Testis (tissue), 3 donors: Measurements from ENCODE around the gene ATP5PF. TPM values are rescaled to one million over a fixed set of nuclear protein-coding genes. Genes with fewer than 3 reads are reported as not detected.

ENCODE experiments used
- DNase-seq: peaks from one replicate; pipeline ENCODE4 v3.0.0-alpha.2; 2019
- H3K27ac ChIP-seq, 2 donors: fragments of 200-600 bp; sonication (generic); one replicate each; pipeline ENCODE4 v1.5.1; 2019
- H3K27me3 ChIP-seq: fragments of 200-600 bp; sonication (generic); one replicate; pipeline ENCODE4 v1.5.1; 2019
- H3K36me3 ChIP-seq: fragments of 200-600 bp; sonication (generic); one replicate; pipeline ENCODE4 v1.5.1; 2017; ENCODE audit warnings: low read depth; ENCODE audit errors: missing control alignments
- H3K4me1 ChIP-seq: fragments of 200-600 bp; sonication (generic); one replicate; pipeline ENCODE4 v1.5.1; 2019
- H3K4me3 ChIP-seq, 2 donors: fragments of 200-600 bp; sonication (generic); one replicate each; pipeline ENCODE4 v1.5.1; 2017 to 2019
- H3K9me3 ChIP-seq: fragments of 200-600 bp; sonication (generic); one replicate; pipeline ENCODE4 v1.5.1; 2017
- POLR2A ChIP-seq: fragments of 450-650 bp; IDR thresholded peaks from one replicate; pipeline ENCODE4 v1.6.1; 2017; ENCODE audit warnings: antibody characterized with exemption, mild to moderate bottlenecking, moderate library complexity
- WGBS, 2 donors: methylation state at CpG; one replicate each; pipeline ENCODE4 v1.1.5; 2018; 5-methylcytosine and 5-hydroxymethylcytosine counted together
- intact Hi-C: fragments of 100-400 bp; cut with DNase I; formaldehyde crosslinking; loops from one replicate; pipeline ENCODE4 v1.15.1; 2023; ENCODE audit warnings: low total_unique reads
- polyA plus RNA-seq: library from polyadenylated mRNA; stranded (reverse); fragments of 350-450 nt; fragmentation: Illumina TruSeq; extraction: RNeasy Lipid Tissue Mini Kit (QIAGEN cat#74804); gene quantifications from one replicate; pipeline ENCODE4 v1.2.3, GENCODE V29; 2014; ENCODE audit warnings: low read depth, low replicate concordance; ENCODE audit not compliant: insufficient read depth
- total RNA-seq, 2 donors: library from RNA; depleted of rRNA; stranded (reverse); fragments of >200 nt; gene quantifications; one replicate each; pipeline ENCODE4 v1.2.3, GENCODE V29; 2016
- TF ChIP-seq, protein P1 (sequence below), 3 experiments: fragments of 450-650 bp in 2 of 3; fragments of 200-600 bp in 1 of 3; sonication (generic) in 1 of 3; IDR thresholded peaks; one replicate each; pipeline ENCODE4 v1.5.1; 2016 to 2019; ENCODE audit warnings: antibody characterized with exemption in 3 of 3, mild to moderate bottlenecking in 2 of 3, moderate library complexity in 1 of 3

ATP5PF gene
- total and polyA plus RNA-seq, 3 donors from 2014 or later = 120 to 254 (median 125) TPM

DNA sequence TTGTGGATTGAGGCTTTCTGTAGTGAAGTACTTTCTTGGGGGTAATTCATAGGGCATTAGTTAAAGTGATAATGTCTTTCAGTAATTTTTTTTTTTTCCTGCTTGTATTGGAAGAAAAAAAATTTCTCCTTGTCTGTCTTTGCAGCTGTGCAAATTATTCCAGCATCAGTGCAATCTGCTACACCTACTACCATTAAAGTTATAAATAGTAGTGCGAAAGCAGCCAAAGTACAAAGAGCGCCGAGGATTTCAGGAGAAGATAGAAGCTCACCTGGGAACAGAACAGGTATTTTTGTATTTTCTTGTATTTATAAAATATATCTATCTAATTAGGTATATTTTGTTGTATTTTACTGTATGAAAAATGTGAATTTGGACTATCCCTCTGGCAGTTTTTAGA, 29.4 kb upstream of the ATP5PF start:
- no peaks in the 10 kb centered on the region for H3K9me3 ChIP-seq
- H3K36me3 ChIP-seq = no peaks in the 10 kb centered on the region
- H3K27me3 ChIP-seq = no peaks in the 10 kb centered on the region
- H3K4me1 ChIP-seq = peaks cover 5% of the 10 kb centered on the region
- no peak for DNase-seq
- H3K27ac ChIP-seq = no peak overlapping the region
- no peak for TF ChIP-seq POLR2A
- TF ChIP-seq, protein P1, sequence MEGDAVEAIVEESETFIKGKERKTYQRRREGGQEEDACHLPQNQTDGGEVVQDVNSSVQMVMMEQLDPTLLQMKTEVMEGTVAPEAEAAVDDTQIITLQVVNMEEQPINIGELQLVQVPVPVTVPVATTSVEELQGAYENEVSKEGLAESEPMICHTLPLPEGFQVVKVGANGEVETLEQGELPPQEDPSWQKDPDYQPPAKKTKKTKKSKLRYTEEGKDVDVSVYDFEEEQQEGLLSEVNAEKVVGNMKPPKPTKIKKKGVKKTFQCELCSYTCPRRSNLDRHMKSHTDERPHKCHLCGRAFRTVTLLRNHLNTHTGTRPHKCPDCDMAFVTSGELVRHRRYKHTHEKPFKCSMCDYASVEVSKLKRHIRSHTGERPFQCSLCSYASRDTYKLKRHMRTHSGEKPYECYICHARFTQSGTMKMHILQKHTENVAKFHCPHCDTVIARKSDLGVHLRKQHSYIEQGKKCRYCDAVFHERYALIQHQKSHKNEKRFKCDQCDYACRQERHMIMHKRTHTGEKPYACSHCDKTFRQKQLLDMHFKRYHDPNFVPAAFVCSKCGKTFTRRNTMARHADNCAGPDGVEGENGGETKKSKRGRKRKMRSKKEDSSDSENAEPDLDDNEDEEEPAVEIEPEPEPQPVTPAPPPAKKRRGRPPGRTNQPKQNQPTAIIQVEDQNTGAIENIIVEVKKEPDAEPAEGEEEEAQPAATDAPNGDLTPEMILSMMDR (IDR thresholded peaks at IDR 0.05) = no peak
- 97 to 99% methylated on average over 3 of the region's 3 CpGs for WGBS, 2 donors
- intact Hi-C loops = no loop called here
- no peak overlapping the region for H3K4me3 ChIP-seq

DNA sequence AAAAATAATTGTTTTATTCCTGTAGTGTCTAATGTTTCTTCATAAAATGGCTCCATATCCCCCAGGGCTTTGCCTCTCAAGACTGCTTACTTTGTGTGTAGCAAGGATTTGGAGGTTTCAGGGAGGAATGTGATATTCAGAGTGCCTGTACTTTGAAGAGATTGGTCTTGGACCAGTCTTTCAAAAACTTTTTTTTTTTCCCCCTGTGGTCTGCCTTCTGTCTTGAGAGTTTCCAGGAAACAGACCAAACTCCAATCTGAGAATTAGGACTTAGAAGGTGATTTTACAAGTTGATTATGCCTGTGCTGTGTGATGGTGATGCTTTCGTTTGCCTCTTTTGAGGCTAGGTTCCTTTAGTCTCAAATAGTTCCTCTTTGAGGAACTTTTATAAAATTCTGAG, 26.0 kb upstream of the ATP5PF start:
- Histone ChIP-seq H3K27ac (no peak overlapping the region), H3K9me3 (no peaks in the 10 kb centered on the region), H3K4me1 (no peaks in the 10 kb centered on the region), H3K36me3 (no peaks in the 10 kb centered on the region), H3K27me3 (no peaks in the 10 kb centered on the region), H3K4me3 (no peak overlapping the region)
- intact Hi-C loops = no loop called here
- DNase-seq = no peak
- 96 to 97% methylated on average over 1 of the region's 1 CpG for WGBS, 2 donors
- TF ChIP-seq, protein P1 (IDR thresholded peaks at IDR 0.05) = no peak
- no peak for TF ChIP-seq POLR2A

DNA sequence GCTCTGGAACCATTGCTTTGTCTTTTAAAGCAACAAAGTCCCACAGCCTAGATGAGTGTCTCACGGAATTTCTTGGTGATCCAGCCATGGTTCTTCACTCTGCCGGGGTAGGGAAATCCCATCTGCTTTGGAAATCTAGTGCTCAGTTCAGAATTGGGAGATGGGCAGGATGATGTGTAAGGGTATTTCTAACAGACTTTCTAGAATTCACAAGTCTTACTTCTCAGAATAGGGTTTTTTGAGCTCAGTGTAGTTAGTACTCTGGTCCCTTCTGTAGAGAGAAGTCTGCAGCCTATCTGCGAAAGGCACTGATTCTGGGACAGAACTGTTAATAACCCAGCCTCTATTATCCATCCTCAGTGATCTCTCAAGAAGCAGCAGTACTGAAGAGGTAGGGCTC, 25.4 kb upstream of the ATP5PF start:
- H3K4me3 ChIP-seq = no peak overlapping the region
- TF ChIP-seq POLR2A = no peak
- TF ChIP-seq, protein P1 (IDR thresholded peaks at IDR 0.05) = no peak
- H3K27me3 ChIP-seq = no peaks in the 10 kb centered on the region
- WGBS, 2 donors = 97% methylated on average over 3 of the region's 3 CpGs
- H3K4me1 ChIP-seq = no peaks in the 10 kb centered on the region
- H3K27ac ChIP-seq = no peak overlapping the region
- H3K9me3 ChIP-seq = no peaks in the 10 kb centered on the region
- DNase-seq = no peak
- intact Hi-C loops = no loop called here
- H3K36me3 ChIP-seq = no peaks in the 10 kb centered on the region

DNA sequence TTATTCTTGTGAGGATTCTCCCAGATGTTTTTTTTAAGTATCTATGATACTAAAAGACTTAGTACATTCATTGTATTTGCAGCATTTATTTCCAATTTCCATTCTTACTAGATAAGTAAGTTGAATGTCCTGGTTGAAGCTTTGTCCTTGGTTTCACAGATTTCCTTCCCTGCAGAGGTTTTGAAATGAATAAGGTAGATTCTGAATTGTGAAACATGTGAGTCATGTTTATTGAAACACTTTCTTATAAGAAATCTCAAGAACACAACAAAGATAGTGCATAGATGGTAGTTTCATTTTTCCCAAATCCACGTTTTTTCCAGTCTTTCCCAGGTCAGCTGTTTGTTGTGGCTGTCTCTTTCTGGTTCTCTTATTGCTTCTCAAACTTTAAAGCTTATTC, 24.9 kb upstream of the ATP5PF start:
- no peak for DNase-seq
- Histone ChIP-seq H3K9me3 (no peaks in the 10 kb centered on the region), H3K27ac (no peak overlapping the region), H3K4me1 (no peaks in the 10 kb centered on the region), H3K4me3 (no peak overlapping the region), H3K27me3 (no peaks in the 10 kb centered on the region), H3K36me3 (no peaks in the 10 kb centered on the region)
- 65 to 71% methylated on average over 1 of the region's 1 CpG for whole genome bisulfite sequencing, 2 donors
- TF ChIP-seq POLR2A = no peak
- TF ChIP-seq, protein P1 (IDR thresholded peaks at IDR 0.05) = no peak
- intact Hi-C loops = no loop called here

DNA sequence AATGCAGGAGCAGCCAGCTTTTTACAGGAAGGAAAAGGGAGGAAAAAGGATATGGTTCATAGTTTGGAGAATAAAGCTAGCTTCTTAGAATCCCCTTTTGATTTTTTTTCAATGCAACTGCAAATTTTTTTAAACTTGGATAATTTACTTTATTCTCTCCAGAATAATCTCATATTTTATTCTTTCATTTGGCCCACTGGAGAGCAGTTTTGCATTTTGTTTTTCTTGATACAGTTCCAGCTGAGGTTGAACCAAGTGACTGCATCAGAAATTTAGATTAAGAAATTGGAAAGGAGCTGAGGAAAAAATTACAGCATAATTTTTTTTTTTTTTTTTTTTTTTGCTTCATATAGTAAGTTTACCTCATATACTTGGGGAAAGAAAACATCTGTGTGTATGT, 22.8 kb upstream of the ATP5PF start:
- Histone ChIP-seq H3K4me3 (no peak overlapping the region), H3K36me3 (no peaks in the 10 kb centered on the region), H3K4me1 (no peaks in the 10 kb centered on the region), H3K27me3 (no peaks in the 10 kb centered on the region), H3K9me3 (no peaks in the 10 kb centered on the region), H3K27ac (no peak overlapping the region)
- intact Hi-C loops = no loop called here
- no peak for DNase-seq
- no peak for TF ChIP-seq POLR2A
- TF ChIP-seq, protein P1 (IDR thresholded peaks at IDR 0.05) = no peak
